Measurements from ENCODE around the gene GASK1A. TPM values are rescaled to one million over a fixed set of nuclear protein-coding genes. Genes with fewer than 3 reads are reported as not detected.

Gene GASK1A
- total and polyA plus RNA-seq, 2 donors from 2014 or later: 2.3 to 7.3 TPM

- Histone ChIP-seq H3K9ac (ENCODE audit: low read length in 3 of 3) (no peak overlapping the region), H3K9me3 (ENCODE audit: control insufficient read depth in 2 of 3, insufficient read depth in 1 of 3, low read length in 3 of 3) (no peaks in the 10 kb centered on the region), H3K4me1 (ENCODE audit: control insufficient read depth in 2 of 3, insufficient read depth in 2 of 3, low read depth in 1 of 3, low read length in 3 of 3) (no peaks in the 10 kb centered on the region), H3K27ac (ENCODE audit: low read depth in 2 of 2, low read length in 2 of 2) (no peak overlapping the region), H3K36me3 (ENCODE audit: control insufficient read depth in 2 of 3, insufficient read depth in 3 of 3, low read length in 3 of 3) (no peaks in the 10 kb centered on the region), H3K4me3 (ENCODE audit: low read length in 3 of 3) (no peak overlapping the region), H3K27me3 (ENCODE audit: control insufficient read depth, insufficient read depth, low read length) (no peaks in the 10 kb centered on the region)
- FAIRE-seq (no peak), DNase-seq (no peak)
- TF ChIP-seq CTCF (IDR thresholded peaks at IDR 0.05; ENCODE audit: borderline replicate concordance, extremely low read depth, insufficient read depth): no peak
- intact Hi-C loops (cut with DNase I): no loop called here
Observed at GRCh38 chr3:43014956-43015355, 35.8 kb downstream of the GASK1A start.

GRCh38 chr3:43015572-43015971 lies 36.5 kb downstream of the GASK1A start:
- Histone ChIP-seq H3K4me3 (ENCODE audit: low read length in 3 of 3) (no peak overlapping the region), H3K36me3 (ENCODE audit: control insufficient read depth in 2 of 3, insufficient read depth in 3 of 3, low read length in 3 of 3) (no peaks in the 10 kb centered on the region), H3K27me3 (ENCODE audit: control insufficient read depth, insufficient read depth, low read length) (no peaks in the 10 kb centered on the region), H3K9ac (ENCODE audit: low read length in 3 of 3) (no peak overlapping the region), H3K4me1 (ENCODE audit: control insufficient read depth in 2 of 3, insufficient read depth in 2 of 3, low read depth in 1 of 3, low read length in 3 of 3) (no peaks in the 10 kb centered on the region), H3K9me3 (ENCODE audit: control insufficient read depth in 2 of 3, insufficient read depth in 1 of 3, low read length in 3 of 3) (no peaks in the 10 kb centered on the region), H3K27ac (ENCODE audit: low read depth in 2 of 2, low read length in 2 of 2) (no peak overlapping the region)
- intact Hi-C loops (cut with DNase I): no loop called here
- TF ChIP-seq CTCF (IDR thresholded peaks at IDR 0.05; ENCODE audit: borderline replicate concordance, extremely low read depth, insufficient read depth): no peak
- DNase-seq (no peak), FAIRE-seq (no peak)

- Histone ChIP-seq H3K9me3 (ENCODE audit: control insufficient read depth in 2 of 3, insufficient read depth in 1 of 3, low read length in 3 of 3) (no peaks in the 10 kb centered on the region), H3K27me3 (ENCODE audit: control insufficient read depth, insufficient read depth, low read length) (no peaks in the 10 kb centered on the region), H3K36me3 (ENCODE audit: control insufficient read depth in 2 of 3, insufficient read depth in 3 of 3, low read length in 3 of 3) (no peaks in the 10 kb centered on the region), H3K9ac (ENCODE audit: low read length in 3 of 3) (no peak overlapping the region), H3K27ac (ENCODE audit: low read depth in 2 of 2, low read length in 2 of 2) (no peak overlapping the region), H3K4me3 (ENCODE audit: low read length in 3 of 3) (no peak overlapping the region), H3K4me1 (ENCODE audit: control insufficient read depth in 2 of 3, insufficient read depth in 2 of 3, low read depth in 1 of 3, low read length in 3 of 3) (no peaks in the 10 kb centered on the region)
- TF ChIP-seq CTCF (IDR thresholded peaks at IDR 0.05; ENCODE audit: borderline replicate concordance, extremely low read depth, insufficient read depth): no peak
- intact Hi-C loops (cut with DNase I): no loop called here
- DNase-seq (no peak), FAIRE-seq (no peak)
Observed at GRCh38 chr3:43015991-43016865, 37.1 kb downstream of the GASK1A start.

Data from kidney (tissue), 14 donors.